SU-DHL-6 (cell line): Measurements from ENCODE around the gene DCC.

Experiments
- H2AFZ ChIP-seq: fragments of 200-600 bp; sonication (generic); 2 replicates; pipeline ENCODE4 v1.6.1; 2014; ENCODE audit warnings: low read depth, mild to moderate bottlenecking, moderate library complexity, mixed read lengths, antibody characterized with exemption, low read length; ENCODE audit not compliant: severe bottlenecking
- H3F3A ChIP-seq: fragments of 200-600 bp; shearing (Covaris generic); 2 replicates; pipeline ENCODE4 v1.6.0; 2016; ENCODE audit warnings: antibody characterized with exemption, mild to moderate bottlenecking; ENCODE audit not compliant: insufficient read depth
- H3K27ac ChIP-seq: fragments of 200-600 bp; sonication (generic); 2 replicates; pipeline ENCODE4 v1.5.1; 2016; ENCODE audit warnings: low read depth, mild to moderate bottlenecking, low read length, moderate library complexity, mixed read lengths
- H3K27me3 ChIP-seq: fragments of 200-600 bp; sonication (generic), shearing (Covaris generic); 2 replicates; pipeline ENCODE4 v1.6.0; 2014; ENCODE audit warnings: mild to moderate bottlenecking, low read length
- H3K36me3 ChIP-seq: fragments of 200-600 bp; sonication (generic); 2 replicates; pipeline ENCODE4 v1.6.1; 2014; ENCODE audit warnings: mild to moderate bottlenecking, low read length, mixed read lengths
- H3K4me2 ChIP-seq: fragments of 300-600, 200-600 bp; shearing (Covaris generic), sonication (generic); 2 replicates; pipeline ENCODE4 v1.6.0; 2014; ENCODE audit warnings: low read length, low read depth, mild to moderate bottlenecking; ENCODE audit not compliant: poor library complexity, severe bottlenecking
- H3K4me3 ChIP-seq: fragments of 200-600 bp; sonication (generic); 2 replicates; pipeline ENCODE4 v1.5.1; 2014; ENCODE audit warnings: antibody characterized with exemption, low read length, mild to moderate bottlenecking, mixed read lengths; ENCODE audit not compliant: insufficient read depth, poor library complexity, severe bottlenecking
- H3K79me2 ChIP-seq: fragments of 200-600 bp; sonication (generic); 2 replicates; pipeline ENCODE4 v1.6.1; 2014; ENCODE audit warnings: mild to moderate bottlenecking, low read length, moderate library complexity; ENCODE audit not compliant: insufficient read depth
- H3K9ac ChIP-seq: fragments of 200-600 bp; sonication (generic); 2 replicates; pipeline ENCODE4 v1.7.0; 2014; ENCODE audit warnings: mild to moderate bottlenecking, low read length
- H3K9me2 ChIP-seq: fragments of 200-600 bp; sonication (generic); replicated peaks from 2 replicates; pipeline ENCODE4 v1.6.1; 2014; ENCODE audit warnings: low read length; ENCODE audit not compliant: insufficient read depth
- H3K9me3 ChIP-seq: fragments of 200-600 bp; sonication (generic); 2 replicates; pipeline ENCODE4 v1.6.1; 2014; ENCODE audit warnings: low read length, mixed read lengths; ENCODE audit not compliant: insufficient read depth
- H4K20me1 ChIP-seq: fragments of 200-600 bp; sonication (generic); 2 replicates; pipeline ENCODE4 v1.6.1; 2014; ENCODE audit warnings: low read depth, mild to moderate bottlenecking, antibody characterized with exemption, low read length, moderate library complexity, mixed read lengths
- EZH2phosphoT487 ChIP-seq: fragments of 200-600 bp; sonication (generic), shearing (Covaris generic); conservative IDR thresholded peaks from 2 replicates; pipeline ENCODE4 v1.6.1; 2018; ENCODE audit warnings: mild to moderate bottlenecking, antibody characterized with exemption, low read length, moderate library complexity, mixed read lengths
- TF ChIP-seq, protein P1 (sequence below): fragments of 200-600 bp; sonication (generic); IDR thresholded peaks from one replicate; pipeline ENCODE4 v1.5.1; 2017; ENCODE audit warnings: antibody characterized with exemption, mild to moderate bottlenecking, low read length, moderate library complexity; ENCODE audit not compliant: insufficient read depth, poor library complexity, severe bottlenecking

Gene DCC

DNA sequence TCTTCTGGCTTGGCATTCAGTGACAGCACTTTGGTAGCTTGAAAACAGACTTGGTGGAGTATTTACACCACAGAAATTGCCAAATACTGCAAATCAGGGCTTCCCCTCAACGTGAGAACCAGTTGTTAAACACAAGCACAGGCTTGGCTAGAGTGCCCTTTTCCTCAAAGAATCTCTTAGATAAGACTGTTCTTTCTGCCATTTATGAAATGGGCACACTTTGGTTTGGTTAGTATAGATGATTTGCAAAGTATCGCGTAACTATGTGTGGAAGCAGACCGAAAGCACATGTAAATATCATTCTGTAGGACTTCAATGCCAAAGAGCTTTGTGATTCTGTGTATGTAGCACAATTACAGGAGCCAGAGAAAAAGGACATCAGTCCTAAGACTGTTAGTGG lies 308.2 kb downstream of the DCC start:
- H3K27ac ChIP-seq, result no peak overlapping the region
- H3K27me3 ChIP-seq, result no peaks in the 10 kb centered on the region
- no peaks in the 10 kb centered on the region for H3K9me3 ChIP-seq
- H3K4me3 ChIP-seq, result no peak overlapping the region
- no peaks in the 10 kb centered on the region for H3F3A ChIP-seq
- no peak overlapping the region for H3K9ac ChIP-seq
- H3K9me2 ChIP-seq, result no peaks in the 10 kb centered on the region
- no peak overlapping the region for H3K4me2 ChIP-seq
- H3K36me3 ChIP-seq, result no peaks in the 10 kb centered on the region
- no peaks in the 10 kb centered on the region for H3K79me2 ChIP-seq
- TF ChIP-seq, protein P1, sequence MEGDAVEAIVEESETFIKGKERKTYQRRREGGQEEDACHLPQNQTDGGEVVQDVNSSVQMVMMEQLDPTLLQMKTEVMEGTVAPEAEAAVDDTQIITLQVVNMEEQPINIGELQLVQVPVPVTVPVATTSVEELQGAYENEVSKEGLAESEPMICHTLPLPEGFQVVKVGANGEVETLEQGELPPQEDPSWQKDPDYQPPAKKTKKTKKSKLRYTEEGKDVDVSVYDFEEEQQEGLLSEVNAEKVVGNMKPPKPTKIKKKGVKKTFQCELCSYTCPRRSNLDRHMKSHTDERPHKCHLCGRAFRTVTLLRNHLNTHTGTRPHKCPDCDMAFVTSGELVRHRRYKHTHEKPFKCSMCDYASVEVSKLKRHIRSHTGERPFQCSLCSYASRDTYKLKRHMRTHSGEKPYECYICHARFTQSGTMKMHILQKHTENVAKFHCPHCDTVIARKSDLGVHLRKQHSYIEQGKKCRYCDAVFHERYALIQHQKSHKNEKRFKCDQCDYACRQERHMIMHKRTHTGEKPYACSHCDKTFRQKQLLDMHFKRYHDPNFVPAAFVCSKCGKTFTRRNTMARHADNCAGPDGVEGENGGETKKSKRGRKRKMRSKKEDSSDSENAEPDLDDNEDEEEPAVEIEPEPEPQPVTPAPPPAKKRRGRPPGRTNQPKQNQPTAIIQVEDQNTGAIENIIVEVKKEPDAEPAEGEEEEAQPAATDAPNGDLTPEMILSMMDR, result no peak
- TF ChIP-seq EZH2phosphoT487, result no peak
- no peak overlapping the region for H2AFZ ChIP-seq
- no peaks in the 10 kb centered on the region for H4K20me1 ChIP-seq

DNA sequence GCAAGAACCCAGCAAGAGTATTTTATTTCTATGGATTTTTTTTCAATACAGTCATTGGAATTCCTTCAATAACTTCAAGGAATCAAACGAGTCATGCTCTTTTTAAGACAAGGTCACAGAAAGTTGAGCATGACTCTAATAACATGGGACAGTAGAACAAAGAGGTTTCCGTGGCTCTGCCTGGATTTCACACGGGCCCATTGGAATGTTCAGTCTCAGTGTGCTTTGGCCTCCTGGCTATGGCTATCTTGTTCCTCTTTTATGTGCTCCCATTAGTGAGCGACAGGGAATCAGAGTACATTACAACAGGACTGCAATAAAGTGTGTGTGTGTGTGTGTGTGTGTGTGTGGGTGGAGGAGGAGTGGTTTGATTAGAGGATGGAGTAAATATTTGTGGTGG lies 312.4 kb downstream of the DCC start:
- TF ChIP-seq, protein P1, result no peak
- no peak for TF ChIP-seq EZH2phosphoT487
- H3K4me3 ChIP-seq, result no peak overlapping the region
- H3K79me2 ChIP-seq, result no peaks in the 10 kb centered on the region
- H3K27me3 ChIP-seq, result no peaks in the 10 kb centered on the region
- H3K9me3 ChIP-seq, result no peaks in the 10 kb centered on the region
- no peaks in the 10 kb centered on the region for H3F3A ChIP-seq
- no peaks in the 10 kb centered on the region for H3K9me2 ChIP-seq
- no peak overlapping the region for H3K4me2 ChIP-seq
- no peak overlapping the region for H2AFZ ChIP-seq
- no peak overlapping the region for H3K9ac ChIP-seq
- H3K27ac ChIP-seq, result no peak overlapping the region
- H3K36me3 ChIP-seq, result no peaks in the 10 kb centered on the region
- H4K20me1 ChIP-seq, result no peaks in the 10 kb centered on the region

DNA sequence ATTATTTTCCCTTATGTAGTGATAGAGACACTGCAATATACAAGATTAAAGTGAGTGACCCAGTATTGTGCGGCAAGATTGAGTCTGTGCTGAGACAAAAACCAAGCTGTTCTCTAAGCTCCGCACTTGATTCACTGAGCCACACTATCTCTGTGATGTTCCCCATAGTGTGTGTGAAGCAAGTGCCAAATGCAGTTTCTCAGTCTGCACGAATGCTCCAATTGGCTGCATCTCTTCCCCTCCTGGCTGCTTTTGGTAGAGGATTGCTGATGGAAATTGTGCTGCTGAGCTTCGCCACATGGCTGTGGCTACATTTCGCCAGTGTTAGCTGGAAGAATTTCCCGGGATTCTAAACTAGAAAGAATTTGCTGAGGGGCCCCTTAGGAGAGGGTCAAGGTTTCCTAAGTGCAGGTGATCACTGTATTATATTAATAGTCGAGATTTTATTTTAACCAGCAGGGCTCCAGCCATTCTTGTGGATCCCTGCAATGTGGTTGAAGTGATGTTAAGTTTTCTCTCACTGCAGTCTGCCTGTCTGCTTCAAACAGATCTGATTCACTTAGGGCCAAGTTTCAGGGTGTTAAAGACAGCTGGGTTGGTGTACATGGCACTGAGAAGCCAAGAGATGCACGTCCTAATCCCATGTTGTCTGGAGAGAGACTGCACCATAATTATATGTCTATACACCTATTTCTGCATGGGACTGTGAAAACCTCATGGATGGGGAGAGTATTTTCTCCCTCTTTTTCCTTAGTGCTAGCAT lies 317.2 kb downstream of the DCC start:
- no peak overlapping the region for H3K9ac ChIP-seq
- H3K27me3 ChIP-seq, result no peaks in the 10 kb centered on the region
- no peaks in the 10 kb centered on the region for H4K20me1 ChIP-seq
- no peaks in the 10 kb centered on the region for H3K9me3 ChIP-seq
- H3K9me2 ChIP-seq, result no peaks in the 10 kb centered on the region
- H3K4me3 ChIP-seq, result no peak overlapping the region
- H3K4me2 ChIP-seq, result no peak overlapping the region
- no peak for TF ChIP-seq EZH2phosphoT487
- TF ChIP-seq, protein P1, result no peak
- H3K27ac ChIP-seq, result no peak overlapping the region
- no peaks in the 10 kb centered on the region for H3K36me3 ChIP-seq
- H3K79me2 ChIP-seq, result no peaks in the 10 kb centered on the region
- no peak overlapping the region for H2AFZ ChIP-seq
- H3F3A ChIP-seq, result no peaks in the 10 kb centered on the region
